K562 (cell line): ENCODE data around the gene MINDY3. TPM values are rescaled to one million over a fixed set of nuclear protein-coding genes. Genes with fewer than 3 reads are reported as not detected.
A peak's percentile ranks its signal among the peaks of the same experiment; 100 is the strongest.

Experiments
- CGGBP1 ChIP-seq: fragments of 250-450 bp; sonication (Bioruptor Pico); IDR thresholded peaks from 2 replicates; pipeline ENCODE4 v1.9.0; 2021; ENCODE audit warnings: mild to moderate bottlenecking
- HDAC3 ChIP-seq: fragments of 450-650 bp; IDR thresholded peaks from 2 replicates; pipeline ENCODE4 v1.6.1; 2018; ENCODE audit warnings: borderline replicate concordance, mild to moderate bottlenecking, moderate library complexity; ENCODE audit not compliant: partially characterized antibody
- MEIS2 ChIP-seq: fragments of 450-650 bp; IDR thresholded peaks from 2 replicates; pipeline ENCODE4 v1.6.1; 2014; ENCODE audit warnings: mild to moderate bottlenecking; ENCODE audit not compliant: partially characterized antibody
- MYC ChIP-seq, 2 experiments: fragments of 250-450 bp in 1 of 2; sonication (Bioruptor Pico) in 1 of 2; IDR thresholded peaks; 2 replicates each; pipeline versions ENCODE4 v1.5.1 to v1.6.1; 2012 to 2021; ENCODE audit warnings: low read depth in 2 of 2, borderline replicate concordance in 1 of 2, improper control_type of control experiment in 1 of 2, low read length in 1 of 2, mild to moderate bottlenecking in 1 of 2, moderate library complexity in 1 of 2
- TAL1 ChIP-seq: fragments of 450-650 bp; IDR thresholded peaks from 2 replicates; pipeline ENCODE4 v1.6.1; 2016; ENCODE audit warnings: mild to moderate bottlenecking
- ZBTB40 ChIP-seq, 2 experiments: fragments of 450-650 bp in 1 of 2; sonication (generic) in 1 of 2; formaldehyde crosslinking in 1 of 2; IDR thresholded peaks; 2 replicates each; pipeline versions ENCODE4 v1.7.1 to v1.9.0; 2016 to 2022; ENCODE audit warnings: inconsistent platforms in 1 of 2, mild to moderate bottlenecking in 1 of 2, missing genetic modification reagents in 1 of 2
- polyA plus RNA-seq, 8 experiments: library from polyadenylated mRNA; depleted of rRNA in 4 of 8; stranded (reverse) in 5 of 8; unstranded in 3 of 8; fragments of >200 nt; fragmentation: Nextera tagmentation in 2 of 8; fragmentation: Illumina TruSeq in 1 of 8; extraction: Ambion mirVana in 2 of 8; extraction: Trizol in 1 of 8; gene quantifications; 2 replicates each; pipeline versions ENCODE4 v1.2.1 to v1.2.3, GENCODE V29; 2011 to 2014; ENCODE audit warnings: inconsistent platforms in 1 of 8, missing spikeins in 1 of 8
- total RNA-seq, 7 experiments: library from RNA; depleted of rRNA in 6 of 7; stranded (reverse); fragments of >200 nt in 6 of 7; fragmentation: Illumina TruSeq in 2 of 7; extraction: Trizol in 2 of 7; gene quantifications; 2 replicates each; pipeline versions ENCODE4 v1.2.1 to v1.2.3, GENCODE V29; 2011 to 2021; ENCODE audit warnings: low replicate concordance in 1 of 7

MINDY3 gene
- total and polyA plus RNA-seq, 9 of the 15 experiments (the other 6 are each of a cell fraction or from before 2014, with no cell fraction given) = 14.0 to 35.9 (median 23.6) TPM

DNA sequence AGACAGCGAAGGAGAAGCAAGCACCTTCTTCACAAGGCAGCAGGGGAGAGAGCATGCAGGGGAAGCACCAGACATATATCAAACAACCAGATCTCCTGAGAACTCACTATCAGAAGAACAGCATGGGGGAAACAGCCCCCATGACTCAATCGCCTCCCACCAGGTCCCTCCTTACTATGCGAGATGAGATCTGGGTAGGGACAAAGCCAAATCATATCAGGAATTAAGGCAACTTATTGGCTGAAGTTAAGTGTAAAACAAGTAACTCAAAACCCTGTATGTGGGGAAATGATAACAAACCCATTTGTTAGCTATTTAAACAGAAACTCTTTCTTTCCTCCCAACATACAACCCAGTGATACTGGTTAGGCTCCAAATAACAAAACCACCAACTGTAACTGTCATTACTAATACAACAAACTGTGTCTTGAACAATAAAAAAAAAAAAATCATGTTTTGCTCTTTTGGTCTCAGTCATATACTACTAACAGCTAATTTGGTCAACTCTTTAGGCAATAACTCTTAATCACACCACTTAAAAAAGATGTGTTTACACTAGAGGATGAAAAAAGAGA lies 57.8 kb downstream of the MINDY3 start (continued):
- TF ChIP-seq ZBTB40 (IDR thresholded peaks at IDR 0.05) (peak; percentile 73), ZBTB40 (CRISPR knock-in tag; IDR thresholded peaks at IDR 0.05) (peak; percentile 59; the same call in 1 of the 2 replicates), MYC (IDR thresholded peaks at IDR 0.05; ENCODE audit: low read depth, low read length) (peak; percentile 44; the same call in 1 of the 2 replicates), MYC (CRISPR knock-in tag; IDR thresholded peaks at IDR 0.05; ENCODE audit: borderline replicate concordance, low read depth) (no peak), MEIS2 (peak; percentile 32), CGGBP1 (no peak), TAL1 (peak; percentile 88), HDAC3 (peak; percentile 51)
